ENCODE data around the gene AAGAB. TPM values are rescaled to one million over a fixed set of nuclear protein-coding genes. Genes with fewer than 3 reads are reported as not detected.
"Not testable (repeated sequence)": the region's sequence is repeated elsewhere in the genome, so short reads cannot be mapped to it uniquely, and the experiment has no call there.

The AAGAB gene
- total RNA-seq, 1 donor from 2014 or later, result 12.4 TPM

DNA sequence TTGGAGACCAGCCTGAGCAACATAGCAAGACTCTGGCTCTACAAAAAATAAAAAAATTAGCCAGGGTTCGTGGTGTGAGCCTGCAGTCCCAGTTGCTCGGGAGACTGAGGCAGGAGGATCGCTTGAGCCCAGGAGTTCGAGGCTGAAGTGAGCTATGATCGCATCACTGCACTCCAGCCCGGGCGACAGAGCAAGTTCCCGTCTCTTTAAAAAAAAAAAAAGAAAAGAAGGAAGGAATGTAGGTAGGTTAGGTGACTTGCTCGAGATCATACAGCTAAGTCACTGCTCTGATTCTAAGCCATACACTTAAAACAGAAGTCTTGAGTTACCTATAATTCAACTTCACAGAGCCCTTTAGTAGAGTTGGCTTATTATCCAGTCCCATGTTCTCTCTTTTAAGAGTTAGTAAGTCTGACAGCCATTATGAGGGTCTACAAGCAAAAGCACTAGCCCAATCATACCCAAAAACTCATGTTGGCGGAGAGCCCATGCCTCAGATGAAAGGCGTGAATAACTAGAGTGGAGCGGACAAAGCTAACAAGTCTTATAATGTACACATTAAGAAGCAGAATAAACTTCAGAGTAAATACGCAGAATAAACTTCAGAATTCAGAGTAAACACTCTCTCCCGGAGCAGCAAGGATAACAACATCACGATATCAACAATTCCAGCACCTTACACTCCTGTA lies 768 bp downstream of the AAGAB start:
- ATAC-seq, result no peak
- no peak for DNase-seq (ENCODE audit: low spot score)

GRCh38 chr15:67253101-67253500 lies 1.4 kb downstream of the AAGAB start:
- no peak for ATAC-seq
- no peak for DNase-seq (ENCODE audit: low spot score)

DNA sequence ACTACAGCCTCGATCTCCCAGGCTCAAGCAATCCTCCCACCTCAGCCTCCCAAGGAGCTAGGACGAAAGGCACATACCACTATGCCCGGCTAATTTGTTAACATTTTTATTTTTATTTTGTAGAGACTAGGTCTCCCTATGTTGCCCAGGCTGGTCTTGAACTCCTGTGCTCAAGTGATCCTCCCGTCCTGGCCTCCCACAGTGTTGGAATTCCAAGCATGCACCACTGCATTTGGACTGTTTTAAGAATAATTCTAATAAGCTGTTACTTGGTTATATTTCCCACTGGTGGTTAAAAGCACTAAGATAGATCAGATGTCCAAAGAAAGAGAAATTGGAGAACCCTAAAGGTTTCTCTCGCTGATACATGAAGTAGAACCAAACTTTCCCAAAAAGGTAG lies 3.1 kb downstream of the AAGAB start:
- ATAC-seq (no peak), DNase-seq (ENCODE audit: low spot score) (no peak)

- ATAC-seq (no peak), DNase-seq (ENCODE audit: low spot score) (no peak)
Measured at GRCh38 chr15:67249830-67250229, 4.6 kb downstream of the AAGAB start.

GRCh38 chr15:67248011-67248505 lies 6.4 kb downstream of the AAGAB start:
- ATAC-seq, result no peak

DNA sequence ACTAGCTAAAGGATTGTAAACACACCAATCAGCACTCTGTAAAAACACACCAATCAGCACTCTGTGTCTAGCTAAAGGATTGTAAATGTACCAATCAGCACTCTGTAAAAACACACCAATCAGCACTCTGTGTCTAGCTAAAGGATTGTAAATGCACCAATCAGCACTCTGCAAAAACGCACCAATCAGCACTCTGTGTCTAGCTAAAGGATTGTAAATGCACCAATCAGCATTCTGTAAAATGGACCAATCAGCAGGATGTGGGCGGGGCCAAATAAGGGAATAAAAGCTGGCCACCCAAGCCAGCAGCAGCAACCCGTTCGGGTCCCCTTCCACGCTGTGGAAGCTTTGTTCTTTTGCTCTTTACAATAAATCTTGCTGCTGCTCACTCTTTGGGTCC lies 7.9 kb downstream of the AAGAB start:
- ATAC-seq; DNase-seq (ENCODE audit: low spot score): not testable (repeated sequence)

More at GRCh38 chr15:67248011-67248505, 6.4 kb downstream of the AAGAB start:
- DNase-seq (ENCODE audit: low spot score), result no peak

DNA sequence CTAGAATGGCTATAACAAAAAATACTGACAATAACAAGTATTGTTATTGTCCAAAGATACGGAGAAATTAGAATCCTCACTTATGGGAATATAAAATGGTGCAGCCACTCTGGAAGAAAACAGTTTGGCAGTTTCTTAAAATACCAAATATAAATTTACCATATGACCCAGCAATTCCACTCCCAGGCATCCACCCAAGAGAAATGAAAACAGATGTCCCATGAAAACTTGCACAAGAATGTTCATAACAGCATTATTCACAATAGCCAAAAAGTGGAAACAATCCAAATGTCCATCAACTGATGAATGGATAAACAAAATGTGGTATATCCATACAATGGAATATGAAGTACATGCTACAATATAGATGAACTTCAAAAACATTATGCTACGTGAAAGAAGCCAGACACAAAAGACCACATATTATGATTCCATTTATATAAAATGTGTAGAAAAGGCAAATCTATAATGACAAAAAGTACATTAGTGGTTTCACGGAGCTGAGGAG lies 9.4 kb downstream of the AAGAB start:
- ATAC-seq, result no peak
- no peak for DNase-seq (ENCODE audit: low spot score)

DNA sequence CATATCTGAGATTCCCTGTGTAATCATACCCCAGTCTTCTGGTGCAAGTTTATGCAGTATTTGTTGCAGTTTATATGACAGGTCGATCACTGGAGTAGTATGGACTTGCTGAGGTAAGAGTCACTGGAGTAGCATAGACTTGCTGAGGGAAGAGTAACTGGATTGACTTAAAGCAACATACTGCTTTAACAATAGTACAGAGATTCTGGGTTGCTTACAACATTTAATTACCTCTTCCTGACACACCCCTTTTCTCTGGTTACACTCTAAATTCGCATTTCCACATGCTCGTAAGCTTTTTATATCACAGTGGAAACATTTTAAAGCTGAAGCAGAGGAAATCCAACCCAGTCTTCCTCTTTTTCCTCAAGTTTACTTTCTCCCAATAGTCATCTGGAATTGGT lies 11.8 kb downstream of the AAGAB start:
- no peak for ATAC-seq

GRCh38 chr15:67241132-67241855 lies 13.2 kb downstream of the AAGAB start:
- DNase-seq (ENCODE audit: low spot score), result no peak
- ATAC-seq, result no peak

More for the DNA sequence above, 11.8 kb downstream of the AAGAB start:
- DNase-seq (ENCODE audit: low spot score), result no peak

DNA sequence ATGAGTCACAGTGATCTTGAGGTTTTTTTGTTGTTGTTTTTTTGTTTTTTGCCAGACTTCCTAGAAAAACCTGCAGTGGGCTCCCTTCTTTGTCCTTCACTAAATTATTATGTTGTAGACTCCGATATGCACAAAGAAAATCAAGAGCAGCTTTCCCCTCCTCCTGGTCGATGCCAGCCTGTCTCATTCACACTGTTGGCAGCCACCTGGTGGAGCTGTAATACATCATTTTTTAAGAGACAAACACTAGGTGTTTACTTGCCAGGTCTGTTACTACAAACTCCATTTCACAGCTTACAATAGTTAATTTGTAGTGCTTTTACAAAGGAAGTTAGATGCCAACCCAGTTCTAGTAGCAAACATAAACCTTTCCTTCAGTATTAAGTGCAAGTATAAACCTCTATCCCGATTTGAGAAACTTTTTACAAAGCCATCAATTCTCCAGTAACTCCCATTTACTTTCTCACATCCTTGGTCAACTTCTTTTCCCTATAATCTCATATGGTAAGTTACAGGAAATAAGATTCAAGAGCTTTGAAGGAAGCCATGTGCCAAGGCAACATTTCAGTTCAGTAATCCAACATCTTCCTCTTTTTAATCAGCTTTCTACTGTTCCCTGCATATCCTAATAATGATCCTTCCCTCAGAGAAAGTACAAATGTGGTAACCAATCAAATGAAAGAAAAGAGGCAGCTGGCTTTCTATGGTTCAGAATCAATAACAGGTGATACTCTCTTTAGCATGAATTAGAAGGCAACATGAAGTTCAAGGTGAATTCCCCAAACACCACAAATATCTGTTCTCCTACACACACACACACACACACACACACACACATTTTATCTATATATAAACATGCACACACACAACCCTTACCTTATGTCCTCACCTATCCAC lies 14.0 kb downstream of the AAGAB start:
- DNase-seq (ENCODE audit: low spot score) (no peak), ATAC-seq (peak; percentile 95)

DNA sequence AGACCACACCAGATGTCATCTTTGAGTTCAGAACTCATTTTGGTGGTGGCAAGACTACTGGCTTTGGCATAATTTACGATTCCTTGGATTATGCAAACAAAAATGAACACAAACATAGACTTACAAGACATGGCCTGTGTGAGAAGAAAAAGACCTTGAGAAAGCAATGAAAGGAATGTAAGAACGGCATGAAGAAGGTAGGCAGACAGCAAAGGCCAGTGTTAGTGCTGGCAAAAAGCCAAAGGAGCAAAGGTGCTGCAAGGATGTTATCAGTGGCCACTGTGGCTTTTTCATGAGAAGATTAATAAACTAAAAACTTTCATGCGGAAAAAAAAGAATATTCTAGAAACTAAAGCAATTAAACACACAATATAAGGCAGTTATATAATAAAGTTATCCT lies 21.9 kb downstream of the AAGAB start:
- peak; percentile 29 for ATAC-seq
- no peak for DNase-seq (ENCODE audit: low spot score)

- DNase-seq (ENCODE audit: low spot score) (no peak), ATAC-seq (no peak)
Measured at GRCh38 chr15:67230504-67230903, 24.0 kb downstream of the AAGAB start.

GRCh38 chr15:67228286-67228685 lies 26.2 kb downstream of the AAGAB start:
- no peak for ATAC-seq

GRCh38 chr15:67227846-67228245 lies 26.6 kb downstream of the AAGAB start:
- no peak for DNase-seq (ENCODE audit: low spot score)
- no peak for ATAC-seq

More at GRCh38 chr15:67228286-67228685, 26.2 kb downstream of the AAGAB start:
- DNase-seq (ENCODE audit: low spot score), result no peak

DNA sequence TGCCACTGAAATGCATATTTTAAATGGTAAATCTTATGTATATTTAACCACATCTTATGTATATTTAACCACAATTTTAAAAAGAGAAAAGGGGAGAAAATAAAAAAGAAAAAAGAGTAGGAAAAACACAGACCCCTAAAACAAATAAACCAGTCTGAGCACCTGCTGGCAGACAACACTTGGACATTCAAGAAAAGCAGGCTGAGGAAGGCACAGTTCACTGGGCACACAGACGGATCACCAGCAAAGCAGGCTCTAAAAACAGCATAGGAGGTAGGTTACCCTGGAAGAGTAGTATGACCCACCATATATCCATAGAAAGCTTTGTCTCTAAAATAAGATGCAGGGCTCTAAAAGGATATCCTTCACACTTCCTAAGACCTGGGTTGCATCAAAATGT lies 27.0 kb downstream of the AAGAB start:
- DNase-seq (ENCODE audit: low spot score) (no peak), ATAC-seq (no peak)

GRCh38 chr15:67225336-67225735 lies 29.1 kb downstream of the AAGAB start:
- DNase-seq (ENCODE audit: low spot score), result no peak
- no peak for ATAC-seq

DNA sequence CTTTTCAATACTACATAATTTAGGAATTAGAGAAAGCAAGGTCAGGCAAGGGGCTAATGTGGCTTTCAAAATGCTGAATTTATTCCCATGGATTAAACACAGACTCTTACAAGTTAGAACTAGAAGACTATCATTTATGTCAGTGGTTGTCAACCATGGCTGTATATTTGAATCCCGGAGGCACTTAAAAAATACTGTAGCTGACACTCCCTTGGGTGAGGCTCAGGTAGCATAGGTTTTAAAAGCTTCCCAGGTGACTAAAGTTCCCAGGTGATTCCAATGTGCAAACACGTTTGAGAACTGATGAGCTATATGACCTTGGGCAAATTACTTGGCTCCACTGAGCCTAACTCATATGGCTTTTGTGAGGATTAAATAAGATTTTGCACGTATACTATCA lies 29.6 kb downstream of the AAGAB start:
- ATAC-seq (no peak), DNase-seq (ENCODE audit: low spot score) (no peak)

GRCh38 chr15:67219288-67219687 lies 35.2 kb downstream of the AAGAB start:
- DNase-seq (ENCODE audit: low spot score) (no peak), ATAC-seq (no peak)

GRCh38 chr15:67218428-67218827 lies 36.0 kb downstream of the AAGAB start:
- ATAC-seq (no peak), DNase-seq (ENCODE audit: low spot score) (no peak)

GRCh38 chr15:67216859-67217258 lies 37.6 kb downstream of the AAGAB start:
- ATAC-seq (no peak), DNase-seq (ENCODE audit: low spot score) (no peak)

DNA sequence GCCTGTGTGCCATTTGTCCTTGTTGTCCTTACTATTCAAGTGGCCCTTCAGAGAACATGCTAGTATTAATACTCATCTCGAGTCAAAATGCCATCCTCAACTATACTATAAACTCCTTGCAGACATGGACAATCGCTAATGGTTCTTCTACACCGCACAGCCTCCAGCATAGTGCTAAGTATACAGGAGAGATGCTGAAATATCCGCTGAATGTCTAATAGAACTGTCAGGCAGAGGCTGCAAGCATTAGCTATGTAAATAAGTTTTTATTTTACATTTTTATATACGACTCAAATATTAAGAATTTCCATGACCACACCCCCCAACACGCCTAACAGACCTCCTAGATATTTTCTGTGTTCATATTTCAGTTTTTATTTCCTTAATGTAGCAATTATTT lies 39.4 kb downstream of the AAGAB start:
- DNase-seq (ENCODE audit: low spot score), result no peak
- ATAC-seq, result no peak
